DND-41 (cell line): ENCODE results near the gene SMIM35.

Experiments
- ATAC-seq: fragments of 200-7000 bp; cut with Tn5 transposase; 3 replicates; pipeline ENCODE4 v1.9.1; 2021; ENCODE audit warnings: low read depth; ENCODE audit not compliant: insufficient read depth
- DNase-seq: peaks from one replicate; pipeline ENCODE4 v3.0.0-alpha.2; 2020
- H2AFZ ChIP-seq: 2 replicates; pipeline ENCODE4 v1.6.0; 2012; ENCODE audit warnings: low read depth, low read length
- H3K27ac ChIP-seq: 2 replicates; pipeline ENCODE4 v1.5.1; 2012; ENCODE audit warnings: low read length, inconsistent platforms
- H3K27me3 ChIP-seq: fragments of 200-600 bp; sonication (generic); 2 replicates; pipeline ENCODE4 v1.6.0; 2012; ENCODE audit warnings: low read length, mild to moderate bottlenecking, inconsistent platforms; ENCODE audit not compliant: insufficient read depth, poor library complexity
- H3K36me3 ChIP-seq: 2 replicates; pipeline ENCODE4 v1.5.1; 2012; ENCODE audit warnings: low read length, inconsistent platforms; ENCODE audit not compliant: insufficient read depth
- H3K4me1 ChIP-seq: 2 replicates; pipeline ENCODE4 v1.5.1; 2012; ENCODE audit warnings: mild to moderate bottlenecking, low read length; ENCODE audit not compliant: insufficient read depth
- H3K4me2 ChIP-seq: 2 replicates; pipeline ENCODE4 v1.6.0; 2012; ENCODE audit warnings: mild to moderate bottlenecking, moderate library complexity, low read length, inconsistent platforms; ENCODE audit not compliant: insufficient read depth
- H3K4me3 ChIP-seq, 2 experiments: fragments of 200-600 bp in 1 of 2; shearing (Covaris generic) in 1 of 2; 2 replicates each; pipeline ENCODE4 v1.5.1; 2012 to 2016; ENCODE audit warnings: inconsistent platforms in 2 of 2, low read length in 2 of 2, mild to moderate bottlenecking in 2 of 2, low read depth in 1 of 2, moderate library complexity in 1 of 2
- H3K79me2 ChIP-seq: 2 replicates; pipeline ENCODE4 v1.6.0; 2012; ENCODE audit warnings: low read length, inconsistent platforms; ENCODE audit not compliant: insufficient read depth
- H3K9ac ChIP-seq: 2 replicates; pipeline ENCODE4 v1.6.0; 2012; ENCODE audit warnings: low read depth, mild to moderate bottlenecking, inconsistent platforms, low read length, moderate library complexity
- H3K9me3 ChIP-seq: 2 replicates; pipeline ENCODE4 v1.5.1; 2012; ENCODE audit warnings: low read length, moderate library complexity, mild to moderate bottlenecking, inconsistent platforms; ENCODE audit not compliant: insufficient read depth, severe bottlenecking
- H4K20me1 ChIP-seq: 2 replicates; pipeline ENCODE4 v1.6.0; 2012; ENCODE audit warnings: low read length; ENCODE audit not compliant: insufficient read depth
- CTCF ChIP-seq: IDR thresholded peaks from 2 replicates; pipeline ENCODE4 v1.5.1; 2012; ENCODE audit warnings: borderline replicate concordance, low read length, moderate library complexity, mild to moderate bottlenecking; ENCODE audit not compliant: poor library complexity, severe bottlenecking; ENCODE audit errors: extremely low read depth
- EZH2 ChIP-seq: IDR thresholded peaks from 3 replicates; pipeline ENCODE4 v1.6.1; 2012; ENCODE audit warnings: borderline replicate concordance, low read depth, mild to moderate bottlenecking, moderate library complexity, low read length, inconsistent platforms; ENCODE audit not compliant: severe bottlenecking

SMIM35 gene

DNA sequence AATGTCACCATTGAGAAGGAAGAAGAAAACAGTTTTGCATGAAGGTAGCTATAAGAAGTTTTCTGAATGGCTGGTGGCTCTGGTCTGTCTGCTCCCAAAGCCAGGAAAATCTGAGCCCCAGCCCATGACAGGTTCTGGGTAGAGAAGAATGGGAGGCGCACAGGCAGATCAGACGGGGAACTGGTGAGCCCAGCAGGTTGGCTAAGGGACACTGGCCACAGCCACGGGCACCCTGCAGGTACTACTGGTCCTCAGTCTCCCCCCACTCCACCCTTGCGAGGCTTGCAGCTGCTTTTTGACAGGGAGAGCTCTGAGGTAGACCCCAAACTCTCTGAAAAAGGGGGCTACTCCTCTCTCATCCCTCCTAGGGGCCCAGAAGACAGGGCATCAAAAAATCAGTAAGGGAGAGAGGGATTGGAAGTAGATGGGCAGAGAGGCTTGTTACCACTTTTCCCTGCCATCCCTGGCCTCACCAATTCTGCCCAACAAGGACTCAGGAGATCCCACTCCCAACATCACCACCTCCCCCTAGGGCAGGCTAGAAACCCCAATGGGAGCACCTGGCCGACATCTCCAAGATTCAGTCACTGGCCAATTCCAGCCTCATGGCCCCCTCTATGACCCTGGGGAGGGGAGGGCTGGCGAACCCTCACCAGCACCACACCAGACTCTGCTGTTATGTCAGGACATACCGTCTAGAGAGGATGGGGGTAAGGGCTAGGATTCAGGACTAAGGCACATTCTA, 48.5 kb upstream of the SMIM35 start:
- no peak for ATAC-seq

DNA sequence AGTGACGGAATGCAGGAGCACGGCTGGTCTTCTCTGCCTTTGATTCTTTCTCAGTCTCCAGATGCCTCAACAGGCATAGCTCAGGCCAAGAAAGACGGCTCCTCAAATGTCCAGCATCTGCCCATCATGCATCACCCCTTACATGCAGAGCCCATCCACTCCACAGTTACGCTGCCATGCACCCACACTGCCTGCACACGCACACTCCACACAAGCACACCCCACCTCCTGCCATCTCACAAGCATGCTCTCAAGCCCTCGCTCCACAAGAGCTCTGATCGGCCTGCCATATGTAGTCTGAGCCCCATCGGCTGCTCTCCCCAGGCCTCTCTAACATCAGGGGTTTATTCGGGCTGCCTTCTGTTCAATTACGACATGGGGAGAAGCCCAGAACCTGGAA, 47.1 kb upstream of the SMIM35 start:
- no peak overlapping the region for H2AFZ ChIP-seq

More for the DNA sequence above, 48.5 kb upstream of the SMIM35 start:
- Histone ChIP-seq H3K4me3 (no peak overlapping the region), H3K79me2 (no peaks in the 10 kb centered on the region), H3K27ac (no peak overlapping the region), H3K9me3 (no peaks in the 10 kb centered on the region), H3K4me2 (no peak overlapping the region), H3K27me3 (peaks cover 29% of the 10 kb centered on the region), H3K9ac (no peak overlapping the region), H2AFZ (no peak overlapping the region), H3K4me1 (no peaks in the 10 kb centered on the region), H3K36me3 (no peaks in the 10 kb centered on the region), H4K20me1 (no peaks in the 10 kb centered on the region)
- no peak for DNase-seq
- TF ChIP-seq CTCF (no peak), EZH2 (no peak)

DNA sequence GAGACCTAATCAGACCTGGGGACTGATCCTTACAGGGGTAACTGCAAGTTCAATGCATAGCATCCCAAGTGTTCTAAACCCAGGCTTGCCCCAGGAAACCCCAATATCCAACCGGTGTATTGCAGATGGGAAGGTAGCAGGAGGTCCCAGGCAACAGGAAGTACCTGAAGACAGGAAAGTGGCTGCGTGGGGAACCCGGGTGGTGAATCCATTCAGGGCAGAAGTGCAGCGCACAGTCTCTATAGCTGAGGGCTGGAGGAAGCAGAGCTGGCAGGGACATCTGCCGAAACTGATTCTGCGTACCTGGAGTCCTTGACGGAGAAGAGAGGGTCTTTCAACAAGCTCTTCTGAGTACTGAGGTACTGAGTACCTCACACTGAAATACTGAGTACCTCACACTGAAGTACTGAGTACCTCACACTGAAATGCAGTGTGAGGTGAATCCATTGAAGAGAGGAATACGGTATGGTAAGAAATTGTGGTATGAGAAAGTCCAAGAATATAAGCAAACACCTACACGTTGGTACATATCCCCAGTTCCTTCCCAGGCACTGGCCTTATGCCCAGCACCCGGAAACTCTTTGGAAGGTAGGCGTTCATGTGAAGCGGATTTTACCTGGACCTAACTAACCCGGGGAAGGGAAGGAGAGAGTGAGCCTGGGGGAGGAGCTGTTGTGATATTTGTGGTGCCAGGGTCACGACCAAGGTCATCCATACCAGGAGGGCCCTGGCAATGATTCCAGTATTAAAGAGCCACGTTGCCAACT, 45.8 kb upstream of the SMIM35 start:
- H3K27me3 ChIP-seq, result peaks cover 28% of the 10 kb centered on the region
- no peaks in the 10 kb centered on the region for H4K20me1 ChIP-seq
- no peak overlapping the region for H2AFZ ChIP-seq
- H3K27ac ChIP-seq, result no peak overlapping the region
- no peak overlapping the region for H3K4me3 ChIP-seq
- TF ChIP-seq EZH2 (no peak), CTCF (no peak)
- DNase-seq (no peak), ATAC-seq (no peak)
- no peaks in the 10 kb centered on the region for H3K9me3 ChIP-seq
- H3K4me2 ChIP-seq, result no peak overlapping the region
- H3K79me2 ChIP-seq, result no peaks in the 10 kb centered on the region
- no peak overlapping the region for H3K9ac ChIP-seq
- no peaks in the 10 kb centered on the region for H3K4me1 ChIP-seq
- no peaks in the 10 kb centered on the region for H3K36me3 ChIP-seq

More for the DNA sequence above, 47.1 kb upstream of the SMIM35 start:
- H3K9ac ChIP-seq, result no peak overlapping the region
- H4K20me1 ChIP-seq, result no peaks in the 10 kb centered on the region
- H3K27me3 ChIP-seq, result peaks cover 34% of the 10 kb centered on the region
- TF ChIP-seq EZH2 (no peak), CTCF (no peak)
- DNase-seq (no peak), ATAC-seq (no peak)
- no peak overlapping the region for H3K4me2 ChIP-seq
- H3K4me1 ChIP-seq, result no peaks in the 10 kb centered on the region
- H3K4me3 ChIP-seq, result no peak overlapping the region
- no peaks in the 10 kb centered on the region for H3K9me3 ChIP-seq
- no peak overlapping the region for H3K27ac ChIP-seq
- no peaks in the 10 kb centered on the region for H3K36me3 ChIP-seq
- H3K79me2 ChIP-seq, result no peaks in the 10 kb centered on the region
